Smooth muscle cell (in vitro differentiated cells): ENCODE results near the gene EVPL. TPM values are rescaled to one million over a fixed set of nuclear protein-coding genes. Genes with fewer than 3 reads are reported as not detected.

Experiments
- DNase-seq: peaks from one replicate; lab custom pipeline; 2025; ENCODE audit not compliant: unreplicated experiment; lab: John Stamatoyannopoulos, UW
- H2AFZ ChIP-seq: fragments of 200-600 bp; sonication (generic); 2 replicates; pipeline ENCODE4 v1.6.0; 2016; ENCODE audit warnings: antibody characterized with exemption, low read depth, mild to moderate bottlenecking
- H3F3A ChIP-seq: fragments of 200-600 bp; sonication (generic); 2 replicates; pipeline ENCODE4 v1.6.0; 2017; ENCODE audit warnings: antibody characterized with exemption, low read depth
- H3K27ac ChIP-seq: fragments of 200-600 bp; sonication (generic); 2 replicates; pipeline ENCODE4 v1.5.1; 2016; ENCODE audit warnings: low read depth, mild to moderate bottlenecking
- H3K27me3 ChIP-seq: fragments of 200-600 bp; sonication (generic); 2 replicates; pipeline ENCODE4 v1.6.1; 2016; ENCODE audit warnings: low read depth, mild to moderate bottlenecking
- H3K36me3 ChIP-seq: fragments of 200-600 bp; sonication (generic); 2 replicates; pipeline ENCODE4 v1.5.1; 2016; ENCODE audit warnings: low read depth
- H3K4me1 ChIP-seq: fragments of 200-600 bp; sonication (generic); 2 replicates; pipeline ENCODE4 v1.5.1; 2016; ENCODE audit warnings: low read depth
- H3K4me2 ChIP-seq: fragments of 200-600 bp; sonication (generic); 2 replicates; pipeline ENCODE4 v1.6.0; 2016; ENCODE audit warnings: mild to moderate bottlenecking
- H3K4me3 ChIP-seq: fragments of 200-600 bp; sonication (generic); 2 replicates; pipeline ENCODE4 v1.5.1; 2016; ENCODE audit warnings: mild to moderate bottlenecking
- H3K79me2 ChIP-seq: fragments of 200-600 bp; sonication (generic); 2 replicates; pipeline ENCODE4 v1.6.0; 2016; ENCODE audit warnings: low read depth, mild to moderate bottlenecking
- H3K9ac ChIP-seq: fragments of 200-600 bp; sonication (generic); 2 replicates; pipeline ENCODE4 v1.6.0; 2016; ENCODE audit warnings: low read depth
- H3K9me3 ChIP-seq: fragments of 200-600 bp; sonication (generic); replicated peaks from 2 replicates; pipeline ENCODE4 v1.5.1; 2016; ENCODE audit warnings: low read depth
- H4K20me1 ChIP-seq: fragments of 200-600 bp; sonication (generic); 2 replicates; pipeline ENCODE4 v1.6.0; 2016; ENCODE audit warnings: low read depth
- WGBS: methylation state at CpG from one replicate; pipeline ENCODE4 v1.1.7; 2016; ENCODE audit warnings: low lambda C conversion rate; 5-methylcytosine and 5-hydroxymethylcytosine counted together
- polyA plus RNA-seq: library from polyadenylated mRNA; unstranded; fragments of >200 nt; fragmentation: Nextera tagmentation; extraction: Ambion mirVana; gene quantifications from 2 replicates; pipeline ENCODE4 v1.2.1, GENCODE V29; 2016
- total RNA-seq: library from RNA; depleted of rRNA; stranded (reverse); fragments of >200 nt; gene quantifications from 2 replicates; pipeline ENCODE4 v1.2.3, GENCODE V29; 2014
- TF ChIP-seq, protein P1 (sequence below): fragments of 200-600 bp; sonication (generic); IDR thresholded peaks from 2 replicates; pipeline ENCODE4 v1.5.1; 2017; ENCODE audit warnings: borderline replicate concordance, mild to moderate bottlenecking, antibody characterized with exemption; ENCODE audit not compliant: insufficient read depth, poor library complexity, severe bottlenecking

The EVPL gene
- total and polyA plus RNA-seq, 2 experiments from 2014 or later = 1.6 to 2.0 TPM

DNA sequence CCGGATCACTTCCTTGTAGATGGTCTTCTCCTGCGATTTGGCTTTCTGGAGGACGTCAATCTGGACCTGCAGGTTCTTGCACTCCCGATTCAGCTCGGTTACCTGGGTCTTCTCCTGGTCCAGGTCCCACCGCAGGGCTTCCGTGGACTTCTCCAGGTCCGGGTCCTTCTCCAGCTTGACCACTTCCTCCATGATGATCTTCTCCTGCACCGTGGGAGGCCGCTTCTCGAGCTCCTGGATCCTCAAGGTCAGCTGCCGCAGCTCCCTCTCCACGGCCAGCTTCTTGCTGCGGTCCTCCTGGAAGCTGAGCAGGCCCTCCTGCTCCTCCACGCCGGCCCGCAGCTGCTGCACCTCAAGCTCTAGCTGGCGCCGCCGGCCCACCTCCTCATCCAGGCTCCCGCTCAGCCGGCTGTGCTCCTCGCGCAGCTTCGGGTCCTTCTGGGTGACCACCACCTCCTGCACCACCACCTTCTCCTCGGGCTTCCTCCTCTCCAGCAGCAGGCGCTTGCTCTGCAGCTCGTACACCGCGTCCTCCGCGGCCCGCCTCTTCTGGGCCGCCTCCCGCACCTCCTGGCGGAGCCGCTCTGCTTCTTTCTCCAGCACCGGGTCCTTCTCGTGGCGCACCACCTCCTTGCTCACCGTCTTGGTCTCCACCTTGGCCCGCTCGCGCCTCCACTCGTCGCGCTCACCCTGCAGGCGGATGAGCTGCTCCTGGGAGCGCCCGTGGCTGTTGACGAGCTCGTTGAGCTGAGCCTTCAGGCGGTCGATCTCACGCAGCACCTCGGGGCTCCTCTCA, 18.3 kb downstream of the EVPL start:
- Histone ChIP-seq H3K4me2 (no peak overlapping the region), H3K4me3 (no peak overlapping the region), H2AFZ (no peak overlapping the region), H4K20me1 (no peaks in the 10 kb centered on the region), H3K27ac (no peak overlapping the region), H3K4me1 (no peaks in the 10 kb centered on the region), H3K9ac (no peak overlapping the region), H3K79me2 (no peaks in the 10 kb centered on the region), H3K9me3 (no peaks in the 10 kb centered on the region), H3F3A (no peaks in the 10 kb centered on the region), H3K27me3 (no peaks in the 10 kb centered on the region), H3K36me3 (no peaks in the 10 kb centered on the region)
- no peak for DNase-seq
- TF ChIP-seq, protein P1, sequence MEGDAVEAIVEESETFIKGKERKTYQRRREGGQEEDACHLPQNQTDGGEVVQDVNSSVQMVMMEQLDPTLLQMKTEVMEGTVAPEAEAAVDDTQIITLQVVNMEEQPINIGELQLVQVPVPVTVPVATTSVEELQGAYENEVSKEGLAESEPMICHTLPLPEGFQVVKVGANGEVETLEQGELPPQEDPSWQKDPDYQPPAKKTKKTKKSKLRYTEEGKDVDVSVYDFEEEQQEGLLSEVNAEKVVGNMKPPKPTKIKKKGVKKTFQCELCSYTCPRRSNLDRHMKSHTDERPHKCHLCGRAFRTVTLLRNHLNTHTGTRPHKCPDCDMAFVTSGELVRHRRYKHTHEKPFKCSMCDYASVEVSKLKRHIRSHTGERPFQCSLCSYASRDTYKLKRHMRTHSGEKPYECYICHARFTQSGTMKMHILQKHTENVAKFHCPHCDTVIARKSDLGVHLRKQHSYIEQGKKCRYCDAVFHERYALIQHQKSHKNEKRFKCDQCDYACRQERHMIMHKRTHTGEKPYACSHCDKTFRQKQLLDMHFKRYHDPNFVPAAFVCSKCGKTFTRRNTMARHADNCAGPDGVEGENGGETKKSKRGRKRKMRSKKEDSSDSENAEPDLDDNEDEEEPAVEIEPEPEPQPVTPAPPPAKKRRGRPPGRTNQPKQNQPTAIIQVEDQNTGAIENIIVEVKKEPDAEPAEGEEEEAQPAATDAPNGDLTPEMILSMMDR = no peak
- WGBS = 96% methylated on average over 56 of the region's 56 CpGs

DNA sequence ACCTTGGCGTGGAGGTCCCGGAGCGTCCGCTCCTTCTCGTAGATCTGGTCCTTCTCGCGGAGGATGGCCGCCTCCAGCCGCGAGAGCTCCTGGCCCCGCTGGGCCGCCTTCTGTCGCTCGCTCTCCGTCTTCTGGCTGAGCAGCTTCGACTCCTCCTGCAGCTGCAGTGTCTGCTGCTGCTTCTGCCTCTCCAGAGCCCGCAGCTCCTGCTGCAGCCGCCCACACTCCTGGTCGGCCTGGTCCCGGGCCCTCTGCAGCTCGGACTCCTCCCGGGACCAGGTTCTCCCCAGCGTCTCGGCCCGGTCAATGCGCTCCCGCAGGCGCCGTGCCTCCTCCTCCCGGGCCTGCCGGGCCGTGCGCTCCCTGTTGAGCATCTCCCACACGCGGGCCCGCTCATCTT, 18.9 kb downstream of the EVPL start:
- Histone ChIP-seq H3K9me3 (no peaks in the 10 kb centered on the region), H3K4me3 (no peak overlapping the region), H3K4me1 (no peaks in the 10 kb centered on the region), H4K20me1 (no peaks in the 10 kb centered on the region), H3F3A (no peaks in the 10 kb centered on the region), H3K9ac (no peak overlapping the region), H3K79me2 (no peaks in the 10 kb centered on the region), H3K4me2 (no peak overlapping the region), H3K27me3 (no peaks in the 10 kb centered on the region), H3K27ac (no peak overlapping the region), H2AFZ (no peak overlapping the region), H3K36me3 (no peaks in the 10 kb centered on the region)
- 97% methylated on average over 35 of the region's 36 CpGs for WGBS
- DNase-seq = no peak
- TF ChIP-seq, protein P1 = no peak

DNA sequence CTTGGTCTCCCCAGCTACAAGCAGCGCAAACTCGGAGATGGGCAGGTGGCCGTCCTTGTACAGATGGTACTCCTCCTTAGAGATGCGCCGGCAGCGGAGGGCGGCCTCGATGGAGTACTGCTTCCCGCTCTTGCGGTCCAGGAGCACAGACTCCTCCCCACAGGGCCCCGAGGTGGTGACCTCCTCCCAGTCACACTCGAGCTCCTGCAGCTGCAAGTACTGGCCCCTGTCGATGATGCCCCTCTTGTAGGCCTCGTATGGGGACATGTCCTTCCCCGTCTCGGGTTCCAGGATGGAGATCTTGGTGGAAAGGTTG, 19.3 kb downstream of the EVPL start:
- no peaks in the 10 kb centered on the region for H3K36me3 ChIP-seq
- WGBS = 93% methylated on average over 16 of the region's 16 CpGs
- TF ChIP-seq, protein P1 = no peak
- no peak overlapping the region for H3K27ac ChIP-seq
- no peaks in the 10 kb centered on the region for H3F3A ChIP-seq
- H3K4me1 ChIP-seq = no peaks in the 10 kb centered on the region
- H3K9ac ChIP-seq = no peak overlapping the region
- no peaks in the 10 kb centered on the region for H3K79me2 ChIP-seq
- no peak overlapping the region for H3K4me3 ChIP-seq
- H4K20me1 ChIP-seq = no peaks in the 10 kb centered on the region
- no peak for DNase-seq
- H2AFZ ChIP-seq = no peak overlapping the region
- H3K9me3 ChIP-seq = no peaks in the 10 kb centered on the region
- H3K4me2 ChIP-seq = no peak overlapping the region
- no peaks in the 10 kb centered on the region for H3K27me3 ChIP-seq

DNA sequence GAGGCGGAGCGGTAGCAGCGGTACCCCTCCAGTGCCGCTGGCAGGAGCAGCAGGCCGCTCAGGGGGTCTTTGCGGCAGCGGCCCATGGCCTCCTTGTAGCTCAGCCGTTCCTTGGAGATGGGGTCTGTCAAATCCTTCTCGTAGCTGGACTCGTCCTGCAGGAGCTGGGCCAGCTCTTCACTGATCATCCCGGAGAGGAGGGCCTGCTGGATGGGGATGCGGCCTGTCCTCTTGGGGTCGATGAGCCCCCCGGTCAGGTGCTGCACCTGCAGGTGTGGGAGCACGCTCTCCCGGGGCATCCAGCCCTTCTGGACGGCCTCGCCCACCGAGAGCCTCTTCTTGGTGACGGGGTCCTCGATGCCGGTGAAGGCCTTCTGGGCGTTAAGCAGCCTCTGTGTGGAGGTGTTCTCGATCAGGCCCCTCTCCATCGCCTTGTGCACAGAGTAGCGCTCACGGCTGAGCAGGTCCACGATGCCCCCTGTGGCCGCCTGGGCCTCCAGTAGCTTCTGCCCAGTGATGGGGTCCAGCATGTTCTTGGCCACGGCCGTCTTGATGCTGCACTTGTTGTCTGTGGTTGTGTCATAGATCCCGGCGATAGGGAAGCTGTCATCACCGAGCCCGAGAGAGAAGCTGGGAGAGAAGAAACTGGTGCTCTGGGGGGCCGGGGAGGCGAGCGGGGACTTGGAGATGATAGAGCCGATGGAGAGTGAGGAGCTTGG, 19.8 kb downstream of the EVPL start:
- Histone ChIP-seq H3F3A (no peaks in the 10 kb centered on the region), H3K9ac (no peak overlapping the region), H3K4me3 (no peak overlapping the region), H3K9me3 (no peaks in the 10 kb centered on the region), H3K4me2 (no peak overlapping the region), H3K36me3 (no peaks in the 10 kb centered on the region), H3K79me2 (no peaks in the 10 kb centered on the region), H3K27ac (no peak overlapping the region), H2AFZ (no peak overlapping the region), H3K27me3 (no peaks in the 10 kb centered on the region), H4K20me1 (no peaks in the 10 kb centered on the region), H3K4me1 (no peaks in the 10 kb centered on the region)
- DNase-seq = no peak
- WGBS = 96% methylated on average over 39 of the region's 39 CpGs
- TF ChIP-seq, protein P1 = no peak
